ENCODE measurements around the gene ZNF362.

Gene ZNF362

GRCh38 chr1:33246171-33246570 lies 10.1 kb upstream of the ZNF362 start:
- no peak for DNase-seq

- DNase-seq: no peak
Observed at GRCh38 chr1:33247545-33247944, 8.7 kb upstream of the ZNF362 start.

GRCh38 chr1:33248244-33248643 lies 8.0 kb upstream of the ZNF362 start:
- DNase-seq: no peak

- DNase-seq: no peak
Observed at GRCh38 chr1:33249422-33249821, 6.9 kb upstream of the ZNF362 start.

- DNase-seq: no peak
Observed at GRCh38 chr1:33250217-33250616, 6.1 kb upstream of the ZNF362 start.

GRCh38 chr1:33250724-33251123 lies 5.6 kb upstream of the ZNF362 start:
- DNase-seq: no peak

- no peak for DNase-seq
Observed at GRCh38 chr1:33254491-33254890, 1.8 kb upstream of the ZNF362 start.

GRCh38 chr1:33255347-33256220 lies 708 bp upstream of the ZNF362 start:
- peak; percentile 30 for DNase-seq

- no peak for DNase-seq
Observed at GRCh38 chr1:33256221-33256470, 146 bp upstream of the ZNF362 start.

- DNase-seq: no peak
Observed at GRCh38 chr1:33257207-33257771, 997 bp downstream of the ZNF362 start.

GRCh38 chr1:33257772-33258712 lies 1.8 kb downstream of the ZNF362 start:
- DNase-seq: no peak

GRCh38 chr1:33258788-33259274 lies 2.5 kb downstream of the ZNF362 start:
- DNase-seq: no peak

- DNase-seq: no peak
Observed at GRCh38 chr1:33259879-33260278, 3.6 kb downstream of the ZNF362 start.

GRCh38 chr1:33260439-33260838 lies 4.1 kb downstream of the ZNF362 start:
- no peak for DNase-seq

- DNase-seq: no peak
Observed at GRCh38 chr1:33261344-33261743, 5.1 kb downstream of the ZNF362 start.

GRCh38 chr1:33263890-33264504 lies 7.7 kb downstream of the ZNF362 start:
- DNase-seq: no peak

GRCh38 chr1:33265780-33266605 lies 9.7 kb downstream of the ZNF362 start:
- no peak for DNase-seq

GRCh38 chr1:33266766-33267165 lies 10.5 kb downstream of the ZNF362 start:
- no peak for DNase-seq

- DNase-seq: no peak
Observed at GRCh38 chr1:33267468-33268205, 11.3 kb downstream of the ZNF362 start.

- DNase-seq: no peak
Observed at GRCh38 chr1:33268457-33268856, 12.2 kb downstream of the ZNF362 start.

GRCh38 chr1:33268927-33269610 lies 12.8 kb downstream of the ZNF362 start:
- DNase-seq: no peak

Measured in activated CD4-positive, alpha-beta T cell treated with anti-CD3 and anti-CD28 coated beads, Interleukin-2, amount 50 U/mL, for 1 hour (primary cell).